Measurements from ENCODE around the gene ZNF638.

GRCh38 chr2:71456617-71457016 is 125.0 kb downstream of the ZNF638 start:
- TF ChIP-seq POLR2AphosphoS5 (IDR thresholded peaks at IDR 0.05; ENCODE audit: low read depth, low read length) (no peak), RFX5 (IDR thresholded peaks at IDR 0.05; ENCODE audit: borderline replicate concordance, low read depth, low read length) (no peak), BACH1 (IDR thresholded peaks at IDR 0.05; ENCODE audit: low read length) (no peak), CTCF (IDR thresholded peaks at IDR 0.05; ENCODE audit: control extremely low read depth in 1 of 3, insufficient read depth in 1 of 3, low read depth in 1 of 3, low read length in 3 of 3) (no peak), SIN3A (conservative IDR thresholded peaks at IDR 0.05 in 1 of 2, IDR thresholded peaks at IDR 0.05 in 1 of 2; ENCODE audit: low read depth in 1 of 2, low read length in 2 of 2) (no peak), POLR2A (IDR thresholded peaks at IDR 0.05; ENCODE audit: control extremely low read depth in 1 of 2, low read depth in 2 of 2, low read length in 2 of 2) (no peak), EZH2 (IDR thresholded peaks at IDR 0.05; ENCODE audit: low read depth, low read length, severe bottlenecking) (no peak), USF2 (IDR thresholded peaks at IDR 0.05; ENCODE audit: low read length) (no peak), CBX8 (IDR thresholded peaks at IDR 0.05; ENCODE audit: borderline replicate concordance, low read depth, low read length) (no peak), ZNF274 (IDR thresholded peaks at IDR 0.05; ENCODE audit: borderline replicate concordance, extremely low read depth, low read length) (no peak), SRF (IDR thresholded peaks at IDR 0.05; ENCODE audit: low read depth, low read length) (no peak)
- TF ChIP-seq, protein P1, sequence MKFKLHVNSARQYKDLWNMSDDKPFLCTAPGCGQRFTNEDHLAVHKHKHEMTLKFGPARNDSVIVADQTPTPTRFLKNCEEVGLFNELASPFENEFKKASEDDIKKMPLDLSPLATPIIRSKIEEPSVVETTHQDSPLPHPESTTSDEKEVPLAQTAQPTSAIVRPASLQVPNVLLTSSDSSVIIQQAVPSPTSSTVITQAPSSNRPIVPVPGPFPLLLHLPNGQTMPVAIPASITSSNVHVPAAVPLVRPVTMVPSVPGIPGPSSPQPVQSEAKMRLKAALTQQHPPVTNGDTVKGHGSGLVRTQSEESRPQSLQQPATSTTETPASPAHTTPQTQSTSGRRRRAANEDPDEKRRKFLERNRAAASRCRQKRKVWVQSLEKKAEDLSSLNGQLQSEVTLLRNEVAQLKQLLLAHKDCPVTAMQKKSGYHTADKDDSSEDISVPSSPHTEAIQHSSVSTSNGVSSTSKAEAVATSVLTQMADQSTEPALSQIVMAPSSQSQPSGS (IDR thresholded peaks at IDR 0.05; ENCODE audit: low read length), result no peak

Data from H1 (cell line).